SU-DHL-6 (cell line): Measurements from ENCODE around the gene PEX3.

Experiments
- H2AFZ ChIP-seq: fragments of 200-600 bp; sonication (generic); 2 replicates; pipeline ENCODE4 v1.6.1; 2014; ENCODE audit warnings: low read depth, mild to moderate bottlenecking, moderate library complexity, mixed read lengths, antibody characterized with exemption, low read length; ENCODE audit not compliant: severe bottlenecking
- H3F3A ChIP-seq: fragments of 200-600 bp; shearing (Covaris generic); 2 replicates; pipeline ENCODE4 v1.6.0; 2016; ENCODE audit warnings: antibody characterized with exemption, mild to moderate bottlenecking; ENCODE audit not compliant: insufficient read depth
- H3K27ac ChIP-seq: fragments of 200-600 bp; sonication (generic); 2 replicates; pipeline ENCODE4 v1.5.1; 2016; ENCODE audit warnings: low read depth, mild to moderate bottlenecking, low read length, moderate library complexity, mixed read lengths
- H3K27me3 ChIP-seq: fragments of 200-600 bp; sonication (generic), shearing (Covaris generic); 2 replicates; pipeline ENCODE4 v1.6.0; 2014; ENCODE audit warnings: mild to moderate bottlenecking, low read length
- H3K36me3 ChIP-seq: fragments of 200-600 bp; sonication (generic); 2 replicates; pipeline ENCODE4 v1.6.1; 2014; ENCODE audit warnings: mild to moderate bottlenecking, low read length, mixed read lengths
- H3K4me2 ChIP-seq: fragments of 300-600, 200-600 bp; shearing (Covaris generic), sonication (generic); 2 replicates; pipeline ENCODE4 v1.6.0; 2014; ENCODE audit warnings: low read length, low read depth, mild to moderate bottlenecking; ENCODE audit not compliant: poor library complexity, severe bottlenecking
- H3K4me3 ChIP-seq: fragments of 200-600 bp; sonication (generic); 2 replicates; pipeline ENCODE4 v1.5.1; 2014; ENCODE audit warnings: antibody characterized with exemption, low read length, mild to moderate bottlenecking, mixed read lengths; ENCODE audit not compliant: insufficient read depth, poor library complexity, severe bottlenecking
- H3K79me2 ChIP-seq: fragments of 200-600 bp; sonication (generic); 2 replicates; pipeline ENCODE4 v1.6.1; 2014; ENCODE audit warnings: mild to moderate bottlenecking, low read length, moderate library complexity; ENCODE audit not compliant: insufficient read depth
- H3K9ac ChIP-seq: fragments of 200-600 bp; sonication (generic); 2 replicates; pipeline ENCODE4 v1.7.0; 2014; ENCODE audit warnings: mild to moderate bottlenecking, low read length
- H3K9me2 ChIP-seq: fragments of 200-600 bp; sonication (generic); replicated peaks from 2 replicates; pipeline ENCODE4 v1.6.1; 2014; ENCODE audit warnings: low read length; ENCODE audit not compliant: insufficient read depth
- H3K9me3 ChIP-seq: fragments of 200-600 bp; sonication (generic); 2 replicates; pipeline ENCODE4 v1.6.1; 2014; ENCODE audit warnings: low read length, mixed read lengths; ENCODE audit not compliant: insufficient read depth
- H4K20me1 ChIP-seq: fragments of 200-600 bp; sonication (generic); 2 replicates; pipeline ENCODE4 v1.6.1; 2014; ENCODE audit warnings: low read depth, mild to moderate bottlenecking, antibody characterized with exemption, low read length, moderate library complexity, mixed read lengths
- EZH2phosphoT487 ChIP-seq: fragments of 200-600 bp; sonication (generic), shearing (Covaris generic); conservative IDR thresholded peaks from 2 replicates; pipeline ENCODE4 v1.6.1; 2018; ENCODE audit warnings: mild to moderate bottlenecking, antibody characterized with exemption, low read length, moderate library complexity, mixed read lengths
- TF ChIP-seq, protein P1 (sequence below): fragments of 200-600 bp; sonication (generic); IDR thresholded peaks from one replicate; pipeline ENCODE4 v1.5.1; 2017; ENCODE audit warnings: antibody characterized with exemption, mild to moderate bottlenecking, low read length, moderate library complexity; ENCODE audit not compliant: insufficient read depth, poor library complexity, severe bottlenecking

Gene PEX3

GRCh38 chr6:143432588-143432987 is 18.0 kb upstream of the PEX3 start:
- no peak overlapping the region for H3K9ac ChIP-seq
- no peaks in the 10 kb centered on the region for H3K79me2 ChIP-seq
- H2AFZ ChIP-seq: no peak overlapping the region
- H3K9me3 ChIP-seq: no peaks in the 10 kb centered on the region
- no peaks in the 10 kb centered on the region for H4K20me1 ChIP-seq
- no peak overlapping the region for H3K4me2 ChIP-seq
- no peaks in the 10 kb centered on the region for H3K9me2 ChIP-seq
- H3K4me3 ChIP-seq: no peak overlapping the region
- H3F3A ChIP-seq: no peaks in the 10 kb centered on the region
- TF ChIP-seq, protein P1, sequence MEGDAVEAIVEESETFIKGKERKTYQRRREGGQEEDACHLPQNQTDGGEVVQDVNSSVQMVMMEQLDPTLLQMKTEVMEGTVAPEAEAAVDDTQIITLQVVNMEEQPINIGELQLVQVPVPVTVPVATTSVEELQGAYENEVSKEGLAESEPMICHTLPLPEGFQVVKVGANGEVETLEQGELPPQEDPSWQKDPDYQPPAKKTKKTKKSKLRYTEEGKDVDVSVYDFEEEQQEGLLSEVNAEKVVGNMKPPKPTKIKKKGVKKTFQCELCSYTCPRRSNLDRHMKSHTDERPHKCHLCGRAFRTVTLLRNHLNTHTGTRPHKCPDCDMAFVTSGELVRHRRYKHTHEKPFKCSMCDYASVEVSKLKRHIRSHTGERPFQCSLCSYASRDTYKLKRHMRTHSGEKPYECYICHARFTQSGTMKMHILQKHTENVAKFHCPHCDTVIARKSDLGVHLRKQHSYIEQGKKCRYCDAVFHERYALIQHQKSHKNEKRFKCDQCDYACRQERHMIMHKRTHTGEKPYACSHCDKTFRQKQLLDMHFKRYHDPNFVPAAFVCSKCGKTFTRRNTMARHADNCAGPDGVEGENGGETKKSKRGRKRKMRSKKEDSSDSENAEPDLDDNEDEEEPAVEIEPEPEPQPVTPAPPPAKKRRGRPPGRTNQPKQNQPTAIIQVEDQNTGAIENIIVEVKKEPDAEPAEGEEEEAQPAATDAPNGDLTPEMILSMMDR: no peak
- TF ChIP-seq EZH2phosphoT487: no peak
- no peaks in the 10 kb centered on the region for H3K27me3 ChIP-seq
- peaks cover 31% of the 10 kb centered on the region; the same call in 1 of the 2 replicates for H3K36me3 ChIP-seq
- no peak overlapping the region for H3K27ac ChIP-seq

GRCh38 chr6:143441010-143441409 is 9.6 kb upstream of the PEX3 start:
- H3K36me3 ChIP-seq: peaks cover 22% of the 10 kb centered on the region
- no peak overlapping the region for H2AFZ ChIP-seq
- TF ChIP-seq, protein P1: no peak
- TF ChIP-seq EZH2phosphoT487: no peak
- H3K79me2 ChIP-seq: peaks cover 42% of the 10 kb centered on the region
- H3K27ac ChIP-seq: no peak overlapping the region
- no peaks in the 10 kb centered on the region for H3F3A ChIP-seq
- no peaks in the 10 kb centered on the region for H3K9me3 ChIP-seq
- no peaks in the 10 kb centered on the region for H3K9me2 ChIP-seq
- no peak overlapping the region for H3K9ac ChIP-seq
- no peak overlapping the region for H3K4me3 ChIP-seq
- no peak overlapping the region for H3K4me2 ChIP-seq
- no peaks in the 10 kb centered on the region; the same call in 1 of the 2 replicates for H4K20me1 ChIP-seq
- no peaks in the 10 kb centered on the region for H3K27me3 ChIP-seq

DNA sequence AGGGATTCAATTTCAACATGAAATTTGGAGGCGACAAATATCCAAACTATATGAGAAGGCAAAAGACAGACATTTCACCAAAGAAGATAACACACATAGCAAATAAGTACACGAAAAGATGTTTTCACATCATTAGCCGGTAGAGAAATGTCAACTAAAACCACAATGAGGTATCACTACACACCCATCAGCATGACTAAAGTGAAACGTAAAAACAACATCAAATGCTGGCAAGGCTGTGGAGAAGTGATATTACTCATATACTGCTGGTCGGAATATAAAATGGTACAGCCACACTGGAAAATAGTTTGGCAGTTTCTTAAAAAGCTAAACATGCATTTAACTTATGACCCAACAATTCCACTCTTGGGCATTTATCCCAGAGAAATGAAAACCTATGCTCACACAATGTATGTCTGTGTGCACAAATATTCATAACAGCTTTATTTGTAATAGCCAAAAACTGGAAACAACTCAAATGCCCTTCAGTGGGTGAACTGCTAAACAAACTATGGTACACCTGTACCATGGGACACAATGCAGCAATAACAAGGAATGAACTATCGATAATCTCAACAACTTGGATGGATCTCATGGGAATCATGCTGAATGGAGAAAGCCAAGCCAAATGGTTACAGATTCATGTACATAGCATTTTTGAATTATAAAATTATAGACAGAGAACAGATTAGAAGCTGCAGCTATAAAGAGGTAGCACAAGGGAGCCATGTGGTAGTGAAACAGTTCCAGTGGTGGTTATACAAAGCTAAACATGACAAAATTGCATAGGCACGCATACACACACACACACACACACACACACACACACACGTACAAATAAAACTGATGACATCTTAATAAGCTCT is 8.7 kb upstream of the PEX3 start:
- Histone ChIP-seq H3K36me3 (peaks cover 20% of the 10 kb centered on the region), H3K27me3 (no peaks in the 10 kb centered on the region), H3K79me2 (peaks cover 51% of the 10 kb centered on the region), H3K4me2 (no peak overlapping the region), H3F3A (no peaks in the 10 kb centered on the region), H3K27ac (no peak overlapping the region), H3K9ac (no peak overlapping the region), H3K4me3 (no peak overlapping the region), H3K9me3 (no peaks in the 10 kb centered on the region), H4K20me1 (no peaks in the 10 kb centered on the region; the same call in 1 of the 2 replicates), H3K9me2 (no peaks in the 10 kb centered on the region), H2AFZ (no peak overlapping the region)
- TF ChIP-seq EZH2phosphoT487: no peak
- TF ChIP-seq, protein P1: no peak
